NCI-H345 (cell line): ENCODE data around the gene ZSCAN9.

Source experiments
- DNase-seq: peaks from one replicate; lab custom pipeline; 2025; lab: John Stamatoyannopoulos, UW

The ZSCAN9 gene

DNA sequence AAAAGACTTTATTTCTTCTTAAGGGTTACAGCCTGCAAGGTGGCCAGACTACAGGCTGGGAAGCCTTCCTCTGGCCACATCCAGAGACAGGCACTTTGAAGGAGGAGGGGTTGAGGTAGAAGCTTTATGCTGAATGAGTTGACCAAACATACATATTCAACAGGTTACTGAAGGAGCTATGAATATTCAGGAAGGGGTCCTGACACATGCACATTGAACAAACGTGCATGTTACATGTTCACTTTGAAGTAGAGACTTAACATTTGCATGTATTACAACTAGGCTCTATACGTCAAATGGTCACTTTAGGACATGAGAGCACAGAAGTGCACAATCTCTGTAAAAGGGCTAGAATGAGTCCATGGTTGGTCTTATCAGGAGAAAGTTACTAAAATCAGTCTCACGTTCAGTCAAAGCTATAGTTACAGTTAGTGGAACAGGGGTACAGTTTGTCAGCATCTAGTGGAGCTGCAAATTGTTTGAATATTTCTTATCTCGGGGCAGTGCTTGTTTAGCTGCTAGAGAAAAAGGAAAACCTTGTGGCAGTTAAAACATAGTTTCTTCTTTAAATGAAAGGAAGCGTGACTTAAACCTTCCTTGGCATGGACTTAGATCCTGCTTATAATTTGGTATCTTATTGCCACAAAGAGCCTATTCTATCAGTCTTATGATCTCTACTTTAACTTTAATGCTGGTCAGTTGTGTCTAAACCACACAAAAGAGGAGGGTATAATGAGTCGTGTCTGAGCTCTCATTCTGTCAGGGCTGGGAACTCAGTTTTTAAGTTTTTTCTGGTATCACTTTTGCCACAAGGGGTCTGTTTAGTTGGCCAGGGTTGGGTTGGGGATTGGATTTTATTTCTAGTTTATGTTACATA is 4.6 kb upstream of the ZSCAN9 start:
- DNase-seq, result no peak

DNA sequence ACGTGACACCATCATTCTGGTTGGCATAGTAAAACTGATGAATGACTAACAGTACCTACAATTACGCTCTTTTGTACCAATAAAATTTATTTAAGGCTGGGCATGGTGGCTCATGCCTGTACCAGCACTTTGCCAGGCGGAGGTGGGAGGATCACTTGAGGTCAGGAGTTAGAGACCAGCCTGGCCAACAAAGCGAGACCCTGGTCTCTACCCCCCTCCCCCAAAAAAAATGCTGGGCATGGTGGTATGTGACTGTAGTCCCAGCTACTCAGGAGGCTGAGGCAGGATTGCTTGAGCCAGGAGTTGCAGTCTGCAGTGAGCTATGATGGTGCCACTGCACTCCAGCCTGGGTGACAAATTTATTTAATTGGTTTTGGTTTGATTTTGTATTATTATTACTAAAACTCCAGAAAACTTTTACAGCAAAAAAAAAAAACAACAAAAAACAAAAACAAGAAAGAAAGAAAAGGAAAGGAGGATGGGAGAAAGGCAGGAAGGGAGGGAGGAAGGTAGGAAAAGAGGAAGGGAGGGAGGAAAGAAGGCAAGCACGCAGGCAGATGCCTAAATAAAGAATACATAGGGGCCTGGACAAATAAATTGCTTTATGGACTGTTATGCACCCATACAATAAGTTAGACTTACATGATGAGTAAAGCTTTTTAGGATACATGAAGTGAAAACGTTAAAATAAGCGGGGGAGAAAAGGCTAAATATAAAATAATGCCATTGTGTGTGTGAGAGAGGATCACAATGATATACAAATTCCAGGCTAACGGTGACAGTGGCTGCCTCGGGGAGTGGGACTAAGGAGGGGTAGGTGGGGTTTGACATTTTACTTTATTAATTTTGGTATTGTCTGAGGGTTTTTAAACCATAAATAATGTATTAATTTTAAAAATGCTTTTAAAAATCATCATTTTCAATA is 682 bp upstream of the ZSCAN9 start:
- DNase-seq, result no peak

DNA sequence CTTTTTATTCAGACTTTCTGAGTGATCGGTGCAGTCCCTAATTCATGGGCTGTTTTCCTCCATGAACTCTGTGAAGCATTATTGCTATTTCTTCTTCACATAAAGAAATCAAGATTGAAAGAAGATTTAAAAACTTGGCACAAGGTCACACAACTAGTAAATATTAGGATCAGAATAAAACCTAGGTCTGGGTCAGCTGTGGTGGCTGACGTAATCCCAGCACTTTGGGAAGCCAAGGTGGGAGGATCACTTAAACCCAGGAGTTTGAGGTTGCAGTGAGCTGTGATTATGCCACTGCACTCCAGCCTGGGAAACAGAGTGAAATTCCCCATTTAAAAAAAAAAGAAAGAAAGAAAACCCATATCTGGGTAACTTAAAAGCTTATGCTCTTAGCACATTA is 1.4 kb downstream of the ZSCAN9 start:
- no peak for DNase-seq

DNA sequence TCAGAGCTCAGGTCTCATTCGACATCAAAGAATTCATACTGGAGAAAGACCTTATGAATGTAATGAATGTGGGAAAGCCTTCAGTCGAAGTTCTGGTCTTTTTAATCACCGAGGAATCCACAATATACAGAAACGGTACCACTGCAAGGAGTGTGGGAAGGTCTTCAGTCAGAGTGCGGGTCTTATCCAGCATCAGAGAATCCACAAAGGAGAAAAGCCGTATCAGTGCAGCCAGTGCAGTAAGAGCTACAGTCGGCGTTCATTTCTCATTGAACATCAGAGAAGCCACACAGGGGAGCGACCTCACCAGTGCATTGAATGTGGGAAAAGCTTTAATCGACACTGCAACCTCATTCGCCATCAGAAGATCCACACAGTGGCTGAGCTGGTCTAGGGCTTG is 7.7 kb downstream of the ZSCAN9 start:
- DNase-seq, result no peak

DNA sequence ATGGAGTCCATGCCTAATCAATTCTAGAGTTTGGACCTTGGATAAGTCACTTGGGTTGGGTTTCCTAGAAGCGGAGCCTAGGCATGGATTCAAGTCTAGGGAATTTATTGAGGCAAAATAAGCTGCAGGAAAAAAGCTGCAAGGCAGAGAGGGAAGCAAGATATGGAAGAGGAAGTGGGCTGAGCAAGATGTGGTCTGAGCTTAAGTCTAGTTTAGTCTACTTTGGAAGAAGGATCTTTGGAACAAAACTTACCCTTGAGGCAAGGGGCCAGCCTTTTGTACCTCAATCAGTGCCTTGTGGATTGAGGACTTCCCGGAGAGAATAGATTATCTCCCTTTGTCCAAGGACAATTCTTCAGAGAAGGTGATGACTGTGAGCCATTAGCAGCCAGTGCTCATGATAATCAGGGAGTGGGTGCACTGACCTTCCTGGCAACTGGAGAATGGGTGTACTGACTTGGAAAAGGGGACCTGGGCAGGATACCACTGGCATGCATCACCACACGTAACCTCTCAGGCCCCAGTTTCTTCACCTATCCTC is 10.9 kb downstream of the ZSCAN9 start:
- DNase-seq, result no peak

DNA sequence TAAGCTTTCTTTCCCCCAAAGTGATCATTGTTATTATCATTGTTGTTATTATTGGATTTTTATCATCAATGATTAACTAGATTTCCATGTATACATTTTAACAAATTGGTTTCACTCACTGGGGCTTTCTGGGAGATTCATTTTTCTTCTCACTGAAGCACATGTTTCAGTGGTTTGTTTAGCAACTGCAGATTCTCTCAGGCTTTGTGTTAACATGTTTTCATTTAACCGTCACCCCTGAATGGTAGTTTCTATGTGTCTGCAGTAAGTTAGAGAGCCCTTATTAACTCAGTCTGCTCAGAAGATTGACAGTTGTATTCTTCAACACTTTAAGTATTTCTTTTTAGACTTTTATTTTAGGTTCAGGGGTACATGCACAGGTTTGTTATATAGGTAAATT is 14.6 kb downstream of the ZSCAN9 start:
- DNase-seq, result no peak

DNA sequence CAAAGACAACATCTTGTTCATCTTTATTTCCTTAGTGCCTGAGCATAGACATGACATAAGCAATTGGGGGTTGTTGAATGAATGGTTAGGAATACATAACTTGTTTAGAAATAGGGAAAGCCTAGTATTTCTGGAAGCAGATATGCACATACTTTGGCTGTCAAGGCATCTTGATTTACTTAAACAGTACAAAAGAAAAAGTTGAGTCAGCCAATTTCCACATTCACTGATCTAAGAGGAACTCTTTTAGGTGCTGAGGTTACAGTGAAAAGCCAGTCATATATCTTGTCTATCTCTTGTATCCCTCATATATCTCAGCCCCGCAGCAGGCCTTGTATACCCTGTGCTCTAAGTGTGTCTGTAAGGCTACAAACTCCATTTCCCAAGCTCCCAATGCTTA is 15.4 kb downstream of the ZSCAN9 start:
- no peak for DNase-seq

DNA sequence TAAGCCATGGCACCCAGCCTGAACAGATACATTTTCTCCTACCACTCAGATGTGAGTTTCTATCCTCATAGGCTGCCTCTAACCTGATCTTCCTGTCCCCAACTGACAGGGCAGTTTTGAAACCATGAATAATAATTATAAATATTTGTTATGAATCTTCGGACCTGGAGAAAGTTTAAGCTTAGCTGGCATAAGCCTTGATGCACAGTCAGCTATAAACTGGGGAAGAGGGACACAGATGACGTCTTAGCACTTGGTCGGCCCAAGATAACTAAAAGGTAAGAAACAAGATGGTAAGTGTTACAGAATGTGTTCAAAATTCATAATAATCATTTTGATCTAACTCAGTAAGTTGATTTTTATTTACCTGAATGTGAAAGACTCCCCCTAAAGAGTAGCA is 18.9 kb downstream of the ZSCAN9 start:
- DNase-seq, result no peak

DNA sequence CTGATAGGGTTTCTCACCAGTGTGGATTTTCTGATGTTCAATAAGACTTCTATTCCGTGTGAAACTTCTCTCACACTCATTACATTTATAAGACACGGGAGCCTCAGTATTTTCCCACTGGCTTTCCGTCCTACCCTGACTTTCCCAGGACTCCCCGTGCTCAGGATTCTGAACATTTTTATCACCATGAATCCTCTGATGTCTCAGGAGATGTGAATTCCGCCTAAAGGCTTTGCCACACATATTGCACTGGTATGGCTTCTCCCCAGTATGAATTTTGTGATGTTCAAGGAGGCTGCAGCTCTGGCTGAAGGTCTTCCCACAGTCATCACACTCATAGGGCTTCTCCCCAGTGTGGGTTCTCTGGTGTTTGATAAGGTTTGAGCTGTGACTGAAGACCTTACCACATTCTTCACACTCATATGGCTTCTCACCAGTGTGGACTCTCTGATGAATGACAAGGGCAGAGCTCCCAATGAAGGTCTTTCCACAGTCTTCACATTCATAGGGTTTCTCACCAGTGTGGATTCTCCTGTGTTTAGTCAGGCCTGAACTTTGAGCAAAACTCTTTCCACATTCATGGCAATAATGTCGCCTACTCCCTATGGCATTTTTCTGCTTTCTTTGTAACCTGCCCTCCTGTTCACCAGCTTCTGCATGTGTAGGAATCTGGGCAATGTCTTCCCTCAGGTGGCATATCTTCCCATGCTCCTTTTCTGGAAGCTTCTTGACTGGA is 20.3 kb downstream of the ZSCAN9 start:
- no peak for DNase-seq

DNA sequence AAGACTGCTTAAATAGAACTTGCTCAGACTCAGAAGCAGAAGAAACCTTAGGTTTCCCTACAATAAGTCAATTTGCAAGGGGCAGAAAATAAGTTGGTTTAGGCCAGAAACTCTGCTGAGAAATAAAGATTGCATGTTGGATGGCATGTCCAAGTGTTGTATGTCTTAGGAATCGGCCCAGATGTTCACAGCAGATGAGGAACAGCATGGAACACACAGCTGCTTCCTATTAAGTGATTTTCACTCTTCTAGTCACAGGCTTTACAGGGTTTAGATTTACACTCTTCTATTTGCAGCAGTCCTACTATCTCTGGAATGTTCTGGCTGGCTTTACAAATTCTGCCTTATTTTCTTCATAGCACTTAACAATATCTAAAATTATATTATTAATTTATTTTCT is 23.8 kb downstream of the ZSCAN9 start:
- no peak for DNase-seq

DNA sequence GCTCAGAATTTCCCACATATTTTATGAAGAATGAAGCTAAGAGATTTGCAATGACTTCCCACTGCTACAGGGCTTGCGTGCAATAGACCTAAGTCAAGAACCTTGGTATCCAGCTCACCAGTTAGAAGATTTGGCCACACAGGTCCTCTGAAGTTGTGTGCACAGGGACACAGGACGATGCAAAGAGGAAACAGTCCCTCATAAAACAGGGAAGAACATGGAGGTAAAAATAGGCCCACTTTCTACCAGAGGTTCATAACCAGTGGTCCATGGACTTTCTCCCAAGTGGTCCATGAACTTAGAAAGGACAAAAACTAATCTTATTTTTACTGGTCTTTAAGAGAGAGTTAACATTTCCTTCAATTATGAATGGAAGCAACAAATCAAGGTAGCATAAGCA is 25.7 kb downstream of the ZSCAN9 start:
- DNase-seq, result no peak

DNA sequence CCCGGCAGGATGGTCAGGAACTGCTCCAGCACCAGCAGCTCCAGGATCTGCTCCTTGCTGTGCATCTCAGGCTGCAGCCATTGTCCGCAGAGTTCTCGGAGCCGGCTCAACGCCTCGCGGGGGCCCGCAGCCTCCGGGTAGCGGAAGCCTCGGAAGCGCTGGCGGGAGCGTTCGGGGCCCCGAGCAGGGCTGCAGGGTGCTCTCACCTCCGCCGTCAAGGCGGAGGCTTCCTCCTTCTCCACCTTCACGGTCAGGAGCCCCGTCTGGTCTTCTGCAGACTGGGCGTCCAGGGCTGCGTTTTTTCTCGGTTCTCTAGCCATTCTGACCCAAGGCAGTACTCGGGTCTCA is 26.6 kb downstream of the ZSCAN9 start:
- DNase-seq, result peak; percentile 34

DNA sequence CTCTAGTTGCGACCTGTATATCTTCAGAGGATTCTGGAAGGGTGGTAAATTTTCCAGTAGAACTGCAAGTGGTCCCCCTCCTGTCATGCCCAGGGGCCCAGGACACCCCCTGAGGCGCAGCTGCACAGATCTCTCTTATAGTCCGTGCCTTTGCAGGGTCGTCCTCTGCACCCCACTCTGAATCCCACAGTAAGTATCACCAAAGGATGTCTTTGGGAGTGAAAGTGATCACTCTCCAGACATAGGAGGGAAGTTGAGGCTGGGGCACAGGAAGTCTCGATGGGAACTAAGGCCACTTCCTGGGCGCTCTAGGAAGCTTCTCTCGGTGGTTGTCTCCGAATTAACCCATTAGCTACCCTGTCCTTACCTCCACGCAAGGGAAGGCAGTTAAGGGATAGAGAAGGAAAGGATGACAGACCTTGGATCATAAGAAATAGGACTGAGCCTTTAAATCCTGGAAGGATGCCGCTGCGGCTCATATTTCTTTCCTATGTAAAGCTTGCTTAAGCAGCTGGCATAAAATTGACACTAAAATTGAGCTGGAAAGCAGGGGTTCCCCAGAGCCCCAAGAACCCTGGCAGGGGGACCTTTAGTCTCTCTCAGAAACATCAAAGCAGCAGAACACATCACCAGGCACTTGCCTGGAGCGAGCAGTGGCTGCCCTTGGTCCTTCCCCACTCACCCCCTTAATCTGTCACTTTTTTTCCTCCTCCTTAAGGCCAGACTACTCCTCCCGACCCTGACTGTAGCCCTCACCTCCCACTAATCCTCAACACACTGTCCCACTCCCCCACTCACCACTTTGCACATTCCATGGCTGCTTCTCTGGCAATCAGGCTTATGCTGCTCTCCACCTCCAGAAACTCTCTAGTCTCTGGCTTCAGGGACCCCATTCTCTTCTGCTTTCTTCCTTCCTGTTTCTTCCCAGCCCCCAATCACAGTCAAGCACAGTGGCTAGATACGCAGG is 27.2 kb downstream of the ZSCAN9 start, which contains the start of gene ZKSCAN4:
Gene ZKSCAN4, minus strand, starts transcription at position 261 of the 967 bp plus-strand sequence. CDS start 289 bp downstream, outside the sequence.
- peak; percentile 90 for DNase-seq

DNA sequence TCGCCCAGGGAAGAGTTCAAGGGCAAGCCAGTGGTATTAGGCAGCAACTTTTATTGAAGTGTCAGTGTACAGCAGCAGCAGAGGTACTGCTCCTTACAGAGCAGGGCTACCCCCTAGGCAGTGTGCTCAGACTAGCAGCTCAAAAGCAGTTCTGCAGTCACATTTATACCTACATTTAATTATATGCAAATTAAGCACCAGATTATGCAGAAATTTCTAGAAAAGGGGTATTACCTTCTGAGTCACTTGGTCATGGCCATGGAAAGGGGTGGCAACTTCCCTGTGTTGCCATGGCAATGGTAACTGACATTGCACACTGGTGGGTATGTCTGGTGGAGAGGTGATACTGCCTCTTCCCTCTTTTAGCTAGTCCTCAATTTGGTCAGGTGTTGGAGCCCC is 29.0 kb downstream of the ZSCAN9 start:
- DNase-seq, result no peak

DNA sequence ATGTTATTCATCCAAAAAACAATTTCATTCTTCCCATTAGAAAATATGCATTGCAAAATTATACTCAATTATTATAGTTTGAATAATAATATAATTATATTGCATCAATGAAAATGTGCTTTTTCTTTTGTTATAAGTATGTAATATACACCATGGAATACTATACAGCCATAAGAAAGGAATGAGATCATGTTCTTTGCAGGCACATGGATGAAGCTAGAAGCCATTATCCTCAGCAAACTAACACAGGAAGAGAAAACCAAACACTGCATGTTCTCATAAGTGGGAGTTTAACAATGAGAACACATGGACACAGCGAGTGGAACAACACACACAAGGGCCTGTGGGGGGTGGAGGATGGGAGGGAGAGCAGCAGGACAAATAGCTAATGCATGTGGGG is 32.0 kb downstream of the ZSCAN9 start:
- DNase-seq, result no peak

DNA sequence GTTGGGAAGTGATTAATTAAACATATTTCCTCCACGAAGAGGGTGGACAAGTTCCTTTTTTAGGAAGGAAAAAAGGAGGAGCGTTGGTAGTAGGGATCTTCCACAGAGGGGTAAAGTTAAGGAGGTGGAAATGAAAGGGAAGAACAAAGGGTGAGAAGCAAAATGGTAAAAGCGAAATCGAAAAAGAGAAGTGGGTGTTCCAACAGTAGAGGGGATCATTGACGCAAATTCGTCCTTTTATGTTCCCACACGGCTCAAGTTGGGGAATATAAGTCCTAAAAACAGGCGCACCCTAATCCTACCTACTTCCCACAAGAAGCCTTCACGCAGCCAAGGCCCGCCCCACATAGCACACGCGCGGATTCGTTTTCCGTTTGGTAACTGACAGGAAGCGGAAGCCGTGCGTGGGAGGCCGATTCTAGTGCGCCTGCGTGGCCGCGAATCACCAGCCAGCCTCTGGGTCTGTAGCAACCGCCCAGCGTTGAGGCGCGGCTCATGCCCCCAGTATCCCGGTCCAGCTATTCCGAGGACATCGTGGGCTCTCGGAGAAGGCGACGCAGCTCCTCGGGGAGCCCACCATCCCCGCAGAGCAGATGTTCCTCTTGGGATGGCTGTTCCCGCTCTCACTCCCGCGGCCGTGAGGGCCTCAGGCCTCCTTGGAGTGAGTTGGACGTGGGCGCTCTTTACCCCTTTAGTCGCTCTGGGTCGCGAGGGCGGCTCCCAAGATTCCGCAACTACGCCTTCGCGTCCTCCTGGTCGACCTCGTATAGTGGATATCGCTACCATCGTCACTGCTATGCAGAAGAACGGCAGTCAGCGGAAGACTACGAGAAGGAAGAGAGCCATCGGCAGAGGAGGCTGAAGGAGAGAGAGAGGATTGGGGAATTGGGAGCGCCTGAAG is 34.1 kb downstream of the ZSCAN9 start, which contains the start of gene NKAPL:
Gene NKAPL, plus strand, starts transcription at position 421 of the 901 bp plus-strand sequence. Its CDS starts 75 bp downstream, at position 496.
- no peak for DNase-seq

DNA sequence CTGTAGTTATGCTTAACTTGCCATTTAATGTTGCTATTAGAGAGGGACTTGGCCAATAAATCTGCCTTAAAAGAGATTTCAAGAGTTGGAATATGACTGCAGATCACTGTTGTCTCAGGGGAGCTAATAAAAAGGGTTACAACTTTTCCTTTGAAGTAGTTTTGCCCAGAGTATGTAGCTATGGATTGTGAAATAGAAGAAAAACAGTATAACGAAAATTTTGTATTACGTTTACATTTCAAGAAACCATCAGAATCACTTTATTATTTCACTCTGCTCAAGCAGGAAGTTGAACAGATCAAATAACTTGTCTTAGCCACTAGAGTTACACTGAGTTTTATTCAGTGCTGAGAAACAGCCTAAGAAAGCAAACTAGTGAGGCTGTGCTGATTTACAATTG is 38.8 kb downstream of the ZSCAN9 start:
- no peak for DNase-seq

DNA sequence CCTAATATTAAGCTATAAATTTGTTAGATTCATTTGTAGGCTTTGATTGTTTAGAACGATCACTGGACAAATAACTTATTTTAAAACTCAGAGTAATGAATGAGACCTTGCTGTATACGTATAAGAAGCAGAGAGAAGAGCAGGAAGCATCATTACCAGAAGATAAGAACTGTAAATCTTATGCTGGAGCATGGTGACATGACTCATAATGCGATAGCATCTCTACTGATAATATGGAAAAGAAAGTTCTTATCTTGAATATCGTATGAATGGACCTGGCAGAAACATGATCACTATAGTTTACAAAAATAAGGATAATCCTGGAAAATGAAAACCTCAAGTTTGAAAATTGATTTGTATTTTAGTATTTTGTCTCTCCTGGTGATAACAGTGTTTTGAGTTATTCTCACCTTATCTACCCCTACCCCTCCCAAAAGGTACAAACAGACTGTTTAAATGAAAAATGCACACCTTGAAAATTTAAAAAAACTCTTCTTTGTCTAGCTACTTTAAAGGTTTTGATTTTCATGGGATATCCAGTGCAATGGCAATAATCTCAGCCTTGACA is 39.8 kb downstream of the ZSCAN9 start:
- no peak for DNase-seq

DNA sequence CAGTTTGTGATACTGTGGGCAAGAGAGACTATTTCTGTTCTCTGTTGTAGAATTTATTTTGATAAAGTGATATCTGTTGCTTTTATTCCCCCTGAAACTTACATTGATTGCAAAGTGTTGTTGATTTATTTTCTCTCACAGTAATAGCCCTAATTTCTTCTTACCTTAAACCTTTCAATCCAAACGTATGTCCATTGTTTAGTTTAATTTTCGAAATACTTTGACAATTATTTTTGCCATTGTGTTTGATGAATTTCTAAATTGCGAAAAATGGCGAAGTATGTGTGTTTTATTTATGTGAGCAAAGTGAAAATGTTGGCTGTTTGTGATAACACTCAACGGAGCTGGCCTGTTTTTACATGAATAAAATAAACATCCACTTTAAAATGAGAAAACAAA is 41.5 kb downstream of the ZSCAN9 start:
- DNase-seq, result no peak
